Measurements from ENCODE around the gene TAC3. TPM values are rescaled to one million over a fixed set of nuclear protein-coding genes. Genes with fewer than 3 reads are reported as not detected.
"Not testable (repeated sequence)": the region's sequence is repeated elsewhere in the genome, so short reads cannot be mapped to it uniquely, and the experiment has no call there.

Gene TAC3
- total RNA-seq, 1 donor from 2014 or later: 0.51 TPM

DNA sequence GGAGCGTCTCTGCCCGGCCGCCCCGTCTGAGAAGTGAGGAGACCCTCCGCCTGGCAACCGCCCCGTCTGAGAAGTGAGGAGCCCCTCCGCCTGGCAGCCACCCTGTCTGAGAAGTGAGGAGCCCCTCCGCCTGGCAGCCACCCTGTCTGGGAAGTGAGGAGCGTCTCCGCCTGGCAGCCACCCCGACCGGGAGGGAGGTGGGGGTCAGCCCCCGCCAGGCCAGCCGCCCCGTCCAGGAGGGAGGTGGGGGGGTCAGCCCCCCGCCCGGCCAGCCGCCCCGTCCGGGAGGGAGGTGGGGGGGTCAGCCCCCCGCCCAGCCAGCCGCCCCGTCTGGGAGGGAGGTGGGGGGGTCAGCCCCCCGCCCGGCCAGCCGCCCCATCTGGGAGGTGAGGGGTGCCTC lies 52.8 kb downstream of the TAC3 start:
- peaks cover 27% of the 10 kb centered on the region for H3K27me3 Mint-ChIP-seq (ENCODE audit: low read depth)
- not testable (repeated sequence) for H3K27ac Mint-ChIP-seq (ENCODE audit: unreplicated experiment); DNase-seq (ENCODE audit: low read depth, low spot score); H3K4me3 Mint-ChIP-seq; H3K4me1 Mint-ChIP-seq
- H3K36me3 Mint-ChIP-seq (ENCODE audit: low read depth): peaks cover 16% of the 10 kb centered on the region
- H3K9me3 Mint-ChIP-seq: peaks cover 12% of the 10 kb centered on the region

DNA sequence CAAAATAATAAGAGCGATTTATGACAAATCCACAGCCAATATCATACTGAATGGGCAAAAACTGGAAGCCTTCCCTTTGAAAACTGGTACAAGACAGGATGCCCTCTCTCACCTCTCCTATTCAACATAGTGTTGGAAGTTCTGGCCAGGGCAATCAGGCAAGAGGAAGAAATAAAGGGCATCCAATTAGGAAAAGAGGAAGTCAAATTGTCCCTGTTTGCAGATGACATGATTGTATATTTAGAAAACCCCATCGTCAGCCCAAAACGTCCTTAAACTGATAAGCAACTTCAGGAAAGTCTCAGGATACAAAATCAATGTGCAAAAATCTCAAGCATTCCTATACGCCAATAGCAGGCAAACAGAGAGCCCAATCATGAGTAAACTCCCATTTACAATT lies 54.1 kb downstream of the TAC3 start:
- Mint-ChIP-seq H3K27me3 (ENCODE audit: low read depth) (peaks cover 27% of the 10 kb centered on the region), H3K9me3 (peaks cover 10% of the 10 kb centered on the region)
- not testable (repeated sequence) for DNase-seq (ENCODE audit: low read depth, low spot score); H3K27ac Mint-ChIP-seq (ENCODE audit: unreplicated experiment); H3K4me1 Mint-ChIP-seq; H3K4me3 Mint-ChIP-seq; H3K36me3 Mint-ChIP-seq (ENCODE audit: low read depth)

Other genes starting within 250 kb of the TAC3 start
- gene SDR9C7, start 82.1 kb downstream of the TAC3 start, total RNA-seq: not detected in 2 replicates
- gene RDH16, start 58.9 kb downstream of the TAC3 start, total RNA-seq: 0.34 and 0.44 TPM in 2 replicates
- 27.9 and 28.6 TPM in 2 replicates for gene ZBTB39, start 10.0 kb downstream of the TAC3 start, total RNA-seq
- gene MYO1A, start 33.6 kb upstream of the TAC3 start, total RNA-seq: 0.25 and 0.40 TPM in 2 replicates
- 44.0 and 49.6 TPM in 2 replicates for gene NEMP1, start 62.3 kb upstream of the TAC3 start, total RNA-seq
- gene NAB2, start 72.6 kb upstream of the TAC3 start, total RNA-seq: 58.0 and 61.2 TPM in 2 replicates
- 40.2 and 41.7 TPM in 2 replicates for gene STAT6, start 94.8 kb upstream of the TAC3 start, total RNA-seq
- gene LRP1, start 112.0 kb upstream of the TAC3 start, total RNA-seq: 61.8 and 62.7 TPM in 2 replicates
- not detected in 2 replicates for gene LRP1-AS, start 131.1 kb upstream of the TAC3 start, total RNA-seq
- gene NXPH4, start 200.3 kb upstream of the TAC3 start, total RNA-seq: 0.71 and 0.91 TPM in 2 replicates
- gene SHMT2, start 213.2 kb upstream of the TAC3 start, total RNA-seq: 225 and 230 TPM in 2 replicates
- 3.8 and 4.1 TPM in 2 replicates for gene STAC3, start 234.7 kb upstream of the TAC3 start, total RNA-seq

Measured in neural crest cell (in vitro differentiated cells).